ENCODE data around the gene INPP4B.

GRCh38 chr4:142236268-142236667 lies 609.8 kb downstream of the INPP4B start:
- no peak for TF ChIP-seq CTCF (conservative IDR thresholded peaks at IDR 0.05; ENCODE audit: low read length)
- no peak for TF ChIP-seq EZH2phosphoT487 (IDR thresholded peaks at IDR 0.05; ENCODE audit: borderline replicate concordance, low read depth, low read length)
